Cerebellar cortex (tissue), 1 donor: ENCODE data around the gene TNIK.

ENCODE experiments used
- DNase-seq: peaks from one replicate; pipeline ENCODE4 v3.0.0-alpha.2; 2015; ENCODE audit warnings: low spot score

TNIK gene

GRCh38 chr3:171459942-171460724 is at the start of gene TNIK:
Gene TNIK (minus strand): TSS chr3:171460405. CDS start chr3:171460063, 342 bp downstream.
- DNase-seq: peak; percentile 92

GRCh38 chr3:171508676-171509075 is 48.5 kb upstream of the TNIK start:
- DNase-seq: no peak

- DNase-seq: no peak
Observed at GRCh38 chr3:171508206-171508605, 48.0 kb upstream of the TNIK start.

- no peak for DNase-seq
Observed at GRCh38 chr3:171506743-171507319, 46.6 kb upstream of the TNIK start.

GRCh38 chr3:171505822-171506333 is 45.7 kb upstream of the TNIK start:
- DNase-seq: no peak

GRCh38 chr3:171504376-171504775 is 44.2 kb upstream of the TNIK start:
- no peak for DNase-seq

- DNase-seq: no peak
Observed at GRCh38 chr3:171503817-171504216, 43.6 kb upstream of the TNIK start.

GRCh38 chr3:171498921-171499320 is 38.7 kb upstream of the TNIK start:
- DNase-seq: no peak

GRCh38 chr3:171497468-171497867 is 37.3 kb upstream of the TNIK start:
- DNase-seq: no peak

- no peak for DNase-seq
Observed at GRCh38 chr3:171495413-171495812, 35.2 kb upstream of the TNIK start.

- DNase-seq: no peak
Observed at GRCh38 chr3:171494457-171495109, 34.4 kb upstream of the TNIK start.

- DNase-seq: no peak
Observed at GRCh38 chr3:171491361-171491760, 31.2 kb upstream of the TNIK start.

GRCh38 chr3:171490901-171491300 is 30.7 kb upstream of the TNIK start:
- no peak for DNase-seq

GRCh38 chr3:171489348-171489747 is 29.1 kb upstream of the TNIK start:
- no peak for DNase-seq

- no peak for DNase-seq
Observed at GRCh38 chr3:171488479-171488878, 28.3 kb upstream of the TNIK start.

- DNase-seq: no peak
Observed at GRCh38 chr3:171487382-171487781, 27.2 kb upstream of the TNIK start.

- DNase-seq: no peak
Observed at GRCh38 chr3:171485338-171485737, 25.1 kb upstream of the TNIK start.

- DNase-seq: no peak
Observed at GRCh38 chr3:171481011-171481410, 20.8 kb upstream of the TNIK start.

GRCh38 chr3:171480526-171480925 is 20.3 kb upstream of the TNIK start:
- DNase-seq: no peak

GRCh38 chr3:171476532-171477102 is 16.4 kb upstream of the TNIK start:
- DNase-seq: no peak

GRCh38 chr3:171472552-171472951 is 12.3 kb upstream of the TNIK start:
- no peak for DNase-seq

GRCh38 chr3:171470714-171471227 is 10.6 kb upstream of the TNIK start:
- no peak for DNase-seq
